Left colon (tissue), 2 donors: ENCODE measurements around the gene METTL16. TPM values are rescaled to one million over a fixed set of nuclear protein-coding genes. Genes with fewer than 3 reads are reported as not detected.

Source experiments
- ATAC-seq: fragments of 200-7000 bp; cut with Tn5 transposase; one replicate; pipeline ENCODE4 v1.9.1; 2020; ENCODE audit warnings: mild to moderate bottlenecking, moderate library complexity
- DNase-seq, 2 donors: peaks; one replicate each; pipeline ENCODE4 v3.0.0-alpha.2; 2020
- intact Hi-C, 2 donors: fragments of 100-400 bp; cut with DNase I in 1 of 2; cut with micrococcal nuclease in 1 of 2; formaldehyde crosslinking; loops; one replicate each; pipeline versions ENCODE4 v1.11.2 to v1.14.0; 2022; cut with DNase I, micrococcal nuclease
- total RNA-seq, 2 donors: library from RNA; stranded (reverse); fragmentation: NEBNext Ultra II Directional; extraction: Animal tissue kit (Norgen Biotek cat#: 25700); gene quantifications; one replicate each; pipeline ENCODE4 v1.2.1, GENCODE V29; 2021
- donor health status: DM: no; HTN: no; CAD: no.
- donor health status: DM: yes; HTN: yes; CAD: no.

METTL16 gene
- total RNA-seq, 2 donors from 2014 or later, result 13.7 to 14.2 TPM

DNA sequence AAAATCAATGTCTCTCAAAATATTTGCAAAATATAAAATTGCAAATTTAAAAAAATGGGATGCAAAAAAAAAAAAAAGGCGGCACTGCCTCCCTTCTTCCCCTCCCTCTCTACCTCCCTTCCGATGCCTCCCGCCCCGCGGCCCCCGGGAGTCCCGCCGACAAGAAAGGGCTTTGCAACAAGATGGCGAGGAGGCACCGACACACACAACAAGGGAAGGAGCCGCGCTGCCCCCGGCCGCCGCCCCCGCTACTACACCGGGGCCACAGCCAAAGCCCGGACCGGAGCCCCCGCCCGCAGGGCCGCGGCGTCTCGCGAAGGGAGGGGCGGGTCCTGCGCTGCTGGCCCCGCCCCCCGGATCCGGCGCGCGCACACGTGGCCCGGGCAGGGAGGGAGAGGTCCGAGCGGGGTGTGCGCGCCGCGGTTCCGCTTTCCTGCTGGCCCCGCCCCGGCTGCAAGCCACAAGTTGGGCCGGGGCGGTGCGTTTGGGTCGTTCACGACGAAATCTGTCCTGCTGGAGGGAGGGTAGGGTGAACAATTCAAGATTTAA, 110.7 kb downstream of the METTL16 start, which contains the start of gene MNT:
Gene MNT, minus strand, starts transcription at position 184 of the 549 bp plus-strand sequence. CDS start 348 bp downstream, outside the sequence.
- intact Hi-C loops, result no loop called here
- peak; percentile 94 to 95 for DNase-seq
- peak; percentile 52 for ATAC-seq

GRCh38 chr17:2400474-2400866, 111.2 kb downstream of the METTL16 start:
- ATAC-seq, result peak; percentile 5
- intact Hi-C loops, result no loop called here
- DNase-seq, result peak; percentile 68 to 73

- peak; percentile 54 for ATAC-seq
- intact Hi-C loops, result no loop called here
Measured at GRCh38 chr17:2399572-2400473, 111.9 kb downstream of the METTL16 start.

DNA sequence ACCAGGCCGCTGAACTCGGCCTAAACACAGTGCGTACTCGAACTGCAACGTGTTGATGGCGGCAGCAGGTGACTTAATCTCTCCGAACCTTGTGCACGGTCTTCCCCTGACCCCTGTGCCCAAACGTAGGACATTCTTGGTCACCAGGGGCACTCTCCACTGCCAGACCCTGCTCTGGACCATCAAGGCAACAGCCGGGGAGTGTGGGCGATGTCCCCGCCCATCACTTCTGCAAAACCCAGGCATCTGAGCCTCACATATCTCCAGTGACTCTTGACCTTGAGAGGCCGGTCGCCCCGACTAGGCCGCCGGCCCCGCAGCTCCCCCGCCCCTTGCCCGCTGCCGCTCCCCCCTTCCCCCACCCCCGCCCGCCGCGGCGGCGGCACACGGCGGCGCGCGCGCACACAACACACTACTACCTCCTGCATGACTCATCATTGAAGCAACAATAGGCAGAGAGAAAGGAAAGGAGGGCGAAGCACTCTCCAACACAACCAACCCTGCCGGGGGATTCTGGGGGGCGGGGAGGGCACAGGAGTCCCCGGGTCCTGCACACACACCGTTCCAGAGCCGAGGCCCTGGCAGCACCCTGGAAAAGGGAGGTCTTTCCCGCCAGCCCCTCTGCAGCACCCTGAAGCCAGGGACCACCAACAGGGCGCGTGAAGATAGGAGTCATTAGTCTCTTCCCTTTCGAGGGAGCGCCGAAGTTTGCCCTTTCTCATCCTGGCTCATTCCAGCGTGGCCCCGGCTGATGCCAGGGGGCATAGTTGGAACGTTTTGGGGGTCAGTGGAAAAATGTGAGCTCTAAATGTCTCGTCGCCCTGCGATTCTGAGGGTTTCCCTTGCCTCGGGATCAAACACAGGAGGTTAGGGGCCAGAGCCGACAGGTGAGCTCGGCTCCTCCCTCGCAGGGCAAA, 112.8 kb downstream of the METTL16 start:
- DNase-seq, result peak; percentile 64 to 70
- intact Hi-C loops, result no loop called here
- peak; percentile 8 for ATAC-seq

More at GRCh38 chr17:2399572-2400473, 111.9 kb downstream of the METTL16 start:
- DNase-seq, result peak; percentile 95 to 96

- intact Hi-C loops, result no loop called here
- ATAC-seq (no peak), DNase-seq (no peak)
Measured at GRCh38 chr17:2398182-2398581, 113.5 kb downstream of the METTL16 start.

DNA sequence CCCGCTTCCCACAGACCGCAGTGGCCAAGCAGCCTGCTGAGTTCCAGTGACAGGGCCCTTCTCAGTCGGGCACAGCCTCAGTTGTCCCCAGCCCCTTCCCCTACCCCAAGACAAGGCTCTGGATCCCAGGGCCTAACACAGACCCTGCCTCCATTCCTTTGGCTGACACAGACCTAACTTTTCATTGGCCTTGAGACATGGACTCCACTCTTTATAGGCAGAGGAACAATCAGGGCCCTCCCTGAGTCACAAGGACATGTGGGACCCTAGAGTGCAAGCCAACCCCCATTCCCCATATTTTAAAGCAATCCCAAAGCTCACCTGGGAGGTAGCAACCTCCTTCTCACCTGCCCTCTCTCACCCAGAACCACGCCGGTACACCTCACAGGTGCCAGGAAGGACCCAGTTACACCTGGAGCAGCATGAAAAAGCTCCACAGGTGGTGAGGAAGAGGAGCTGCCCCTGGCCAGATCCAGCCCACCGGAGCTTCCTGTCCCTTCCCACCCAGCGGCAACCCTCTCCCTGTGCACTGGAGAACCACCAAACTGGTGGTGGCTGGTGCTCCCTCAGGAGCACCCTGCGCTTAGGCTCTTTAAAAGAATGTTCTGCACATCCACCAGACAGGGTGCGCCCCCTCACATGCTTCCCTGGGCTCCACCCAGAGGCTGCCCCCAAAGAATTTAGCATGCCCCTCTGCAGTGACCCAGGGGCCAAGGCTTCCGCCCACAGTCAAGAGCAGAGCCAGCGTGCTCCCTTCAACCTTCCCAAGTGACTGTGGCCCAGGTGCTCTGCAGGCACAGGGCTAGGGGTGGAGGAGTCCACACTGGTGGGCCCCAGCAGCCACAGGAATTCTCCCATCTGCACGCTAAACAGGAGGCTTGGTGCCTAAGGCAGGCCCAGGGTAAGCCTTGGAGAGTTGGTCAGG, 114.2 kb downstream of the METTL16 start:
- intact Hi-C loops, result no loop called here
- peak in 1 of 2 donors; percentile 29 for DNase-seq
- no peak for ATAC-seq

DNA sequence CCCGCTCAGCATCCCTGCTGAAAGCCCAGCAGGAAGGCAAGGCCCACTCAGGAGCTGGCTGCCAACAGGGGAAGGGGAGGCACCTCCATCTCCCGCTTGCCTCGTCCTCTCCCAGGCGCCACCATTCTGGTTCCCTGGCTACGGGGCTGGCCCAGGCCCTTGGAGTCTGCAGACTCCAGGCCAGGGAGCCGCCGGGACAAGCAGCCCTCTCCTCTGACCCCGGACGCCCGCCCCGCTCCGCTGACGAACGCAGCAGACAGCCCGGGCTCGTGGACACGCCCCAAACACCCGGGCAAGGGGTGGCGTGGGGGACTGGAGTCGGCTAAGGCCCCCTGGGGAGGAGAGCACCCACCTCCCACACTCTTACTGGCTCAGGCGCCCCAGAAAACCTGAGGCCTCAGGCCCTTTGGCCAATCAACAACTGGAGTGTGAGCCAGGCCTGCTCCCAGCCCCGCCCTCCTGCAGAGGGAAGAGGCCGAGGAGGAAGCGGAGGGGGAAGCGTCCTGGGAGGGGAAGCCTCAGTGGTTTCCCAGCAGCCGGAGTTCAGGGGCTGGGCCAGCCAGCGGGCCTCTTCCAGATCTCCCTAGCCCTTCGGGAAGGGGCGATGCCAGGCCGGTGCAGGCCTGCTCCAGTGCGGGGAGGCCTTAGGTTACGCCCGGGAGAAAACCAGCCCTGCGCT, 115.0 kb downstream of the METTL16 start:
- intact Hi-C loops, result no loop called here
- ATAC-seq (peak; percentile 28), DNase-seq (peak; percentile 90 to 98)

DNA sequence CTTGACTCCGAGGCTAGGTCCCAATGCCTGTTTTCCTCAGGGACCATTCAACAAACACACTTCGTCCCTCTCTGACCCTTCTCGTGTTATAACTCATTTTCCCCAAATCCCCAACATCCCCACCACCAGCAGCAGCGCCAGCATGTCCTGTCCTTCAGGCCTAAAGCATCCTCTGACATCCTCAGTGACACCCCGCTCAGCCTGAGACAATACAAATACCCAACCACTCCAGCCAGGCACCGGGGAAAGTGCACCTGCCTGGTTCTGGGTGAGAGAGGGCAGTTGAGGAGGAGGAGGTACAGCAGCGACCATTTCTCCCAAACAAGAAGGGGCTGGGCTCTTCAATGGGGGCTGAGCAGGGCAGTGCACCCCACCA, 115.5 kb downstream of the METTL16 start:
- intact Hi-C loops, result no loop called here
- ATAC-seq (no peak), DNase-seq (no peak)

GRCh38 chr17:2395258-2396181, 116.2 kb downstream of the METTL16 start:
- peak; percentile 63 to 82 for DNase-seq
- ATAC-seq, result peak; percentile 13
- intact Hi-C loops, result no loop called here

- peak in 1 of 2 donors; percentile 50 for DNase-seq
- ATAC-seq, result no peak
- intact Hi-C loops, result no loop called here
Measured at GRCh38 chr17:2394775-2395201, 116.9 kb downstream of the METTL16 start.

GRCh38 chr17:2393954-2394749, 117.5 kb downstream of the METTL16 start:
- intact Hi-C loops, result no loop called here
- ATAC-seq (no peak), DNase-seq (peak; percentile 44 to 52)

DNA sequence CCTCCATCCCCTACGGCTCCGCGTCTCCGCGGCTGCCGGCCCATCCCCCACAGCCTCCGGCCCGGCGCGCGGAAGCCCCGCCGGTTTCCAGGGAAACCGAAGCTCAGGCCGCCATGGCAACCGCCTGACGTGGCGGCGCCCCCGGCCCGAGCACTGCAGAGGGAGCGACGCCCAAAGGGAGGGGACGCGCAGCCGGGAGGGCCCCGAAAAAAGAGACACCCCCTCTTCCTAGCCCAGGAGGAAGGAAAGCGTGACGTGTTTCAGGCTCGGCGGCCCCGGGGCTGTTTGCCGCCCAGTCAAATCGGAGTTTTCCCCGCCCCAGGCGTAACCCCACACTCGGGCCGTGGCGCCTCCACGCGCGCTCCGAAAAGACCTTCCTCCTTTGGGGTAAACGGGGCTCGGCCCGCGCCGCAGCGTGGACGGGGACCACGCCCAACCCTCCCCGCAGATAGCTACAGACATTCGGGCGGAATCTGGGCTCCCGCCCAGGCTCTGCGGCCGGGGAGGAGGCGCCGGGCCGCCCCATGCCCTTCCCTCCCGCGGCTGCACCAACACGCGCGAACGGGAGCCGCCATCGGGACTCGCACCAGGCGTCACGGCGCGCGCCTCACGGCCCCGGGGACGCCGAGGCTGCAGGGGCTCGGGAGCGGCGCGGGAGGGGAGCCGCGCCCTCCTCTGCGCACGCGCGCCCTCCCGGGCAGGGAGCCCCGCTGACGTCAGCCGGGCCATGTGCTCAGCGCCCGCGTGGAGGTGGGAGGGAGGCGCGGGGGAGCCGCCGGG, 118.3 kb downstream of the METTL16 start:
- ATAC-seq, result peak; percentile 58
- DNase-seq, result peak; percentile 86 to 92
- intact Hi-C loops, result no loop called here

DNA sequence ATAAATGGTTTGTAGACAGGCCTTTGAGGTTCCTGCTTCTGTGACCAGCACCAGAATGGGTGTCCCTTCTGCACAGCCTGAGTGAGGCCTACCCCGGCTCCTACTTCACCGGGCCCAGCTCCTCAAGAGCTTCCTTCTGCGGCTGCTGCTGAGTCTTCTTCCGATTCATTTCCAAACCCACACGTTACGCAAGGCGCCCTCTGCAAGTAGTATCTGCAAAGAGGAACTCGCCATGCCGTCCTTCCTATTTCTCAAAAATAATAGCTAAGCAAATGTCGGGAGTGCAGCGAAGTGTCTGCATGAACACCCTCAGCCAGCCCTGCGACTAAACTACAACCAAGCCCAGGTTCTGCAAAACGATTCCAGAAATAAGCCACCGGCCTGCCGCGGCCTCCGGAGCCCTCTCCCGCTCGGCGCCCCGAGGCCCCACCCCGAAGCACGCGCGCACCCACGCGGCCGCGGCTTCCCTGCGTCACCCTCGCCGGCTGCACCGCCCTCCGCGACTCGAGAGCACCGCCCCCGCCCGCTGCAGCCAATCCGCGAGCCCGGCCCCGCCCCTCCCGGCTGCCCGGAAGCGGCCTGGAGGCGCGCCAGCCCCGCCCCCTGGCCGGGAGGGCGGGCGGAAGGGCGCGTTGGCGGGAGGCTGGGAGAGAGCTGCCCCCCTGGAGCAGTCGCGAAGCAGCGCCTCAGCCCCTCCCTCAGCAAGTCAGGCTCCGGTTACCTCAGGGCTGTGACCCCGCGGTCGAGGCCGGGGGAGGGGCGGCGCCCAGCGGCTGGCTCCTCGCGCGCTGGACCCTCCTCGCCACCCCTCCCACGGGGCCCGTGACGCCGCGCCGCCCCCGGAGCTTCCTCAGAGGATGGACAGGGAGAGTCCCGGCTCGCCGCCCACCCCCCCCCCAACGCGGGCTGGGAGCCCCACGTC, 119.2 kb downstream of the METTL16 start:
- ATAC-seq (peak; percentile 62), DNase-seq (peak; percentile 94 to 97)
- intact Hi-C loops, result no loop called here
